Fibroblast of skin of right biceps (primary cell): ENCODE results near the gene TBRG4.
A peak's percentile ranks its signal among the peaks of the same experiment; 100 is the strongest.
"Not testable (repeated sequence)": the region's sequence is repeated elsewhere in the genome, so short reads cannot be mapped to it uniquely, and the experiment has no call there.

Source experiments
- DNase-seq: peaks from one replicate; pipeline ENCODE4 v3.0.0-alpha.2; 2013

Gene TBRG4

DNA sequence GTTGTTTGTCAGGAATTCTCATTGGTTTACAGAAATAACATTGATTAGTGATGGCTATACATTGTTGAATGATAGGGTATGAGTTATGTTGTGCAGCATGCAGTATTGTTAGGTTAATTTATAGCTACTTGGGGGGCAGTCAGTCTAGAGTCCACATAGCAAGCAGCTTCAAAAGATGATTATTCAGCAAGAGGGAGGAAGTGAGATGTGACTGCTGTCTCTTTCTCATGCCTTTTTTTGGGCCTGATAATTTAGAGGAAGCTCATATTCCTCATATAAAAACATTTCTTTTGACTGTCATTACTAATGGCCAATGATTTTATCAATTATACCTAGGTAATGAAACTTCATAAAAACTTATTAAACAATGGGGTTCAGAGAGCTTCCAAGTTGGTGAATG is 3.4 kb upstream of the TBRG4 start:
- no peak for DNase-seq

DNA sequence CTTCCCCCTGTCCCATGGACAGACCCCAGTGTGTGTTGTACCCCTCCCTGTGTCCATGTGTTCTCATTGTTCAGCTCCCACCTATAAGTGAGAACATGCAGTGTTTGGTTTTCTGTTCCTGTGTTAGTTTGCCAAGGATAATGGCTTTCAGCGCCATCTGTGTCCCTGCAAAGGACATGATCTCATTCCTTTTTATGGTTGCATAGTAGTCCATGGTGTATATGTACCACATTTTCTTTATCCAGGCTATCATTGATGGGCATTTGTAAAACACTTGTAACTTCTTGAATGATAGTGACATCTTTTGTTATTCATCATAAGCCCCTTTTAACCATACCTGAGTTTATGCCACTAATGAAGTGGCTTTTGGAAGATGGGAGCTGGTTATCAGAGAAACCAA is 2.8 kb upstream of the TBRG4 start:
- DNase-seq: not testable (repeated sequence)

GRCh38 chr7:45112648-45113047 is 1.2 kb upstream of the TBRG4 start:
- DNase-seq: peak; percentile 9

DNA sequence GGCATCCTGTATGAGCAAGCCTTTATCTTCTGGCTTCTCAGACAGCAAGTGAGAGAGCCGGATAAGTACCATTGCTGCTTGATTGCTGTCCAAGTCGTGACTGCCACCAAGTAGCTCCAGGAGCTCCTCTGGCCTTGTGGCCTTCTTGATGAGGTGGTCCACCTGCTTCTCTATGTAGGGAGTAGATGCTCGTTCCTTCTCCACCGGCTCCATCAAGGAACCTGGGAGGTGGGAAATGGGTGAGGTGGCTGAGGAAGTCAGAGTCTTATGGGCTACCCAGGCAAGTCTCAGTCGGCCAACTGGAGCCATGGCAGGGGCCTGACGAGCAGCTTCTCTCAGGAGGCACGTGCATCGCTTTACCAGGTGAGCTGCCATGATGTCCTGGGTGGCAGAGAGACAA is 2.6 kb downstream of the TBRG4 start:
- DNase-seq: no peak

DNA sequence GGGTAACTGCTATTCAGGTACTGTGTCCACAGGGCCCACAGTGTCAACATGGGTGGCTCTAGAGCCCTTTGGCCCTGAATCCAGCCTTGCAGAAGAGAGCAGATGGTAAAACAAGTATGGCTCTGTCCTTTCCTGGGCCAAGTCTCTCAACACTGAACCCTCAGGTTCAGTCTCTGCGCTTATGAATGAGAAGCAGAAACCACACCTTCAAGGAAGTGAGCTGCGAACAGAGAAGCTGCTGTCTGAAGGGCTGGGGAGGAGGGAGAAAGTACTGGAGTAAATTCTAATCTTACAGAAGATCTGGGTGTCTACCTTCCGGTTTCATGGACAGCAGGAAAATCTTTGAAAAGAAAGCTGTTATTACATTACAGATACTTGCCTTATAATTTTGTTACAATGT is 4.1 kb downstream of the TBRG4 start:
- no peak for DNase-seq

DNA sequence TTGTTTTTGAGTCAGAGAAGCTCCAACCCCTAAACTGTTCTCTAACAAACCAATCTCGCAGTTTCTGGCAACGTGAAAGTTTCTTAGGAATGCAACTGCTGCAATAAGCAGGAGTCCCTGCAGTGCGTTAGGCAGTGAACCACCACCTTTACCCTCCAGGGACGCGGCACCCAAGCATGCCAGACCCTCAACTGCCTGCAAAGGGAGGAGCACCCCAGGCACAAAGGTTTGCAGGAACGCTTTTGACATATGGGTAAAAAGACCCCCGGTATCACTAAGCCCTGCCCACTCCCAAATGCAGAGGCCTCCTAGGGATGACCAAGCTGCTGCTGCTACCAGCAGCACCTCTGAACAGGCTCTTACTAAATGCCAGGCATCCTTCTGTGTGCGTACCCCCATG is 4.7 kb downstream of the TBRG4 start:
- no peak for DNase-seq

GRCh38 chr7:45105588-45106188 is 5.8 kb downstream of the TBRG4 start:
- DNase-seq: no peak

GRCh38 chr7:45104844-45105587 is 6.5 kb downstream of the TBRG4 start:
- no peak for DNase-seq

- no peak for DNase-seq
Observed at GRCh38 chr7:45103958-45104843, 7.3 kb downstream of the TBRG4 start.

DNA sequence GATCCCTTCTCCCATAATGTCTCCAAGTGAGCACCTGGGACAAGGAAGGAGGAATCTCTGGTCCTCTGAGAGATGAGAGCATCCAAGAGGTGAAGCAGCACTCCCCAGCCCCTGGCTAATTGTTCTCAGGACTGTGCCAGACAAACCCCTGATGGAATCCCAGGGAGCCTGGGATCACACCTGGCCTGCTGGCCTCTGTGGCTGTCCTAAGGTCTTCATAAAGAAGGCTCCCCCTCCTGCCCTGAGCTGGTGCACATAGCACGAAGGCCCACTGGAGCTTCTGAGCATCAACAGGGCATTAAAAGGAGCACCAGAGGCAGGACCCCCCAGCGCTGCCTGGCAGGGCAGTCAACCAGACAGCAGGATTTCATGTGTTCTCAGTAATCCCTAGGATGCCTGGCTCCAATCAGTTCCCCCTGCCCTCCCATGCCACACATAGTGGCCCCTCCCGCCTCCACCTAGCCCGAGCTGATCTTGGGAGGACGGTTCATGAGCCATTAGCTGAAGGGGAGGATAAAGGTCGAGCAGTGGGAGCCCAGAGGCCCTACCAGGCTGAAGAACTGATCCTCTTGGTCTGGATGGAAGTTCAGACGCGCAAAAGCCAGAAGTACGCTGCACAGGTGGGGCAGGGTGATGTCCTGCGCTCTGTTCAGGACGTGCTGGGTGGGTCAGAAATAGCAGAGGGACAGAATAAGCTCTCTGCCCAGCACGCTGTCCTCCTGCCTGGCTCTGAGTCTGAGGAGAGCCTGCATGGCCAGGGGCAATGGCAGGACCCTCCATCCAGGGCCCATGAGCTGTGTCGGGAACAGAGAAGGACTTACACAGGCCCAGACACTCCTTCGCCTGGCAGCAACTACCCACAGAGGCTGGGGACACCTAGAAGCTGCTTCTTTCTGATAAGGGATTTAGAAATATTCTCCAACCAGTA is 8.4 kb downstream of the TBRG4 start:
- DNase-seq: no peak

DNA sequence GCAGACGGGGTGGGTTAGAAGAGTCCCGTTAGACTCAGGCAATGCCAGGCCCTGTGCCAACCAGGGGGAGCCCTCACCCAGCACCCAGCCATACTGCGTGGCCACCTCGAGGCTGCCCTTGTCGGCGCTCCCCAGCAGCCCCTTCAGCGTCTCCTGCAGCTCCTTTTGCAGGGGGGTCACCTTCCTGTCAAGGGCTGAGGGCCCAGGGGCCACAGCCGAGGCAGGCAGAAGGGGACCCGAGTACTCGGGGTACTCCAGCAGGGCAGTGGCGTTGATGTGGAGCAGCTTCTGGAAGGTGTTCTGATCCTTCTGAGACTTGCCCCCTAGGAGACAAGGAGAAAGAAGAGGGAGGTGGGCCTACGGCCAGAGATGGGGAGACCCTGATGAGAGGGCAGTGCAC is 9.7 kb downstream of the TBRG4 start:
- DNase-seq: no peak

- no peak for DNase-seq
Observed at GRCh38 chr7:45100761-45101480, 10.6 kb downstream of the TBRG4 start.

DNA sequence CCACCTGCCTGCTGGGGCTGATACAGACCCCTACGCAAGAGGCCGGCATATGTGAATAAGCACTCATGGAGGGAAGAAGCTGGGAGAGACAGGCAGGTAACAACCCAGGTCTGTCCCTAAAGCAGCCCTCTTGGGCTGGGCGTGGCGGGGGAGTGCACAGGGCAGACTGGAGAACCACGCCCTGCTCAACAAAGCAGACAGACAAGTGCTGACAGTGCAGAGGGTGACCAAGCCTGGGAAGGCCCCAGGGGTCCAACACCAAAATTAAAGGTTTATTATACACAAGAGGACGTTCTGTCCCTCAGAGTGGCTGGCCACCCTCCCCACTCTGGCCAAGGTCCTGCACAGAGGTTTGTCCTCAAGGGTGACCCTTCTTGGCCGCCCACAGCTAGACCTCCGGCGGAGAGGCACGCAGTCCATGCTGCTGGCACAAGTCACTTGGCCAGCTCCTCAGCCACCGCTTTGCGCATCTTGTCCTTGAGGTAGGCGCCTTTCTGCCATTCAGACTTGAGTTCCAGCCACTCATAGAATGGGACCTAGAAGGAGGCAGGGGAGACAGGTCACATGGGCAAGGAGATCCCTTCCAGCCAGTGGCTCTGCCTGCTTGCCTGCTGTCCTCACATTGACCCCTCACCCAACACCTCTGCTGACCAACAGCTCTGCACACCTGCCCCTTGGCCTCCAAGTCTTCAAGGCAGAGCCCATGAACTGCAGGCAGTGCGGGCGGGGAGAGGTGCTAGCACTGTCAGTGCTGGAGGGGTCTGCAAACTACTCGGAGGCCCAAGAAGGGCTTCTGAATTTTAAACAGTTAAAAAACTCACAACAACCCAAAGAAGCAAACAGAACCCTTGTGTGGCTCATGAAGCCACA is 11.4 kb downstream of the TBRG4 start:
- no peak for DNase-seq

DNA sequence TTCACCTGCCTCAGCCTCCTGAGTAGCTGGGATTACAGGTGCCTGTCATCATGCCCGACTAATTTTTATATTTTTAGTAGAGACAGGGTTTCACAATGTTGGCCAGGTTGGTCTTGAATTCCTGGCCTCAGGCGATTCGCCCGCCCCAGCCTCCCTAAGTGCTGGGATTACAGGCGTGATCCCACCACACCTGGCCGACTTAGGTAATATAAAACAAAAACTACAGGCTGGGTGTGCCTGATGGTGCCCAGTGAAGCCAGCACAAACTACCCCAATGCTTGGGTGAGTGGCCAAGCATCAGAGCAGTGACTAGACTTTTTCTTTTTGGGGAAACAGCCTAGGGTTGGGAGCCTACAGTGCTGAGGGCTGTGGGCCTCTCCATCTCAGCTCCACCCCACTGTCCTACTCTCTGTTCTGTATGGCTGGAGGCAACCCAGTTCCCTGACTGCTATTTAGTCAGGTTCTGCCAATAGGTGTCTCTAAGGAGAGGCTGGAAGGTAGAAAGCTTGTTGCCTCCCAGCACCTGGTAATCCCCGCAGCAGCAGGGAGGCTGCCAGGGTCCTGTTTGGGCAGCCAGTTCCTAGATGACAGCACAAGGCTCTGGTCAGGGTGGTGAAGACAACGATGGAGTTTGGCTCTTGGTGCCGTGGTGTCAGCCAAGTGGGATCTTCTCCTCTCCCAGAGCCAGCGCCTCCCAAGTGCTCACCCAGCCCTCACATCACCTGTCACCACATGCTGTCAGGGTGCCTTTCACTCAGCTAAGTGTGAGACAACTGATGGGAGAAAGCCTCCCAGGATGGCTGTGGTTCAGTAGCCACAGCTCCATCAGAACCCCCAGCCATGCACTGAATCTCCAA is 12.3 kb downstream of the TBRG4 start:
- no peak for DNase-seq

- DNase-seq: no peak
Observed at GRCh38 chr7:45092931-45093235, 18.6 kb downstream of the TBRG4 start.

DNA sequence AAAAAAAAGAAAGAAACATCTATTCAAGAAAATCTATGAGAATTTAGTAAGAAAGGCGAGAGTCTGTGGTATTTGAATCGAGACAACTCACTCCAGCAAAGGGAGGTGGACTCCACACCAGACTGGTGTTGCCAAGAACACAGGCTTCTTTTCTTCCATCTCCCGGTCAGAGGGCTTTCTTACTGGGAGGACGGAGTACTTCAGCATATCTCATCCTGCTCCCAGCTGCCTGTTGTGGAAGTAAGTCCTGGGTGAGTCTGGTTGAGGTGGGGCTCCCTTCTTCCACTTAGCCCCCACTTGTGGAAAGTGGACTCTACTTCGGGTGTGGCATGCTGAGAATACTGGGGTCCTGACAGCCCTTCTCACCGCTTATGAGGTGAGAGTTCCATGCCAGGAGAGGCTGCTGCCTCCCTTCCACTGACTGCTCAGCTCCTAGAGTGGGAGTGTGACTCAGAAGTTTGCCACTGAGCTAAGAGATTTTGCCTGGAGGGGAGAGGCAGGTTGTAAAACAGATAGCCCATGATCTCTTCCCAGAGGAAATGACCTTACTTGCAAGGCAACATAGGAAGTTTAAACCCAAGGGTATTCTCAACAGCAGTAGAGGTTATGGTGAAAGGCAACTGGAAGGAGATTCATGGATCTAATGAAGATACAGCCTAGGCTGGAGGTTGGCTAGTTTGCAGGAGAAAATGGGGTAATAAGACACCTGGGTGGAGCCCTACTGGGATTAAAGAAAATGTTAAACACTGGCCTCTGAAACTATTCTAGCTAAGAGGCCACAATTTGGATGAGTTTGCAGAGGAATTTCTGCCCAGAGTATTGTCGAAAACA is 19.2 kb downstream of the TBRG4 start:
- peak; percentile 11 for DNase-seq

GRCh38 chr7:45089341-45089891 is 22.1 kb downstream of the TBRG4 start:
- peak; percentile 66 for DNase-seq

GRCh38 chr7:45088821-45089340 is 22.6 kb downstream of the TBRG4 start, which contains the start of gene NACAD:
Gene NACAD, minus strand, starts transcription at chr7:45088969. Its CDS starts 75 bp downstream, at chr7:45088894.
- peak; percentile 56 for DNase-seq
